PC-9 (cell line): ENCODE data around the gene ACSS3.

Experiments
- CTCF ChIP-seq: fragments of 200-600 bp; sonication (generic); conservative IDR thresholded peaks from 2 replicates; pipeline ENCODE4 v1.6.1; 2017; ENCODE audit warnings: mixed run types, antibody characterized with exemption, mild to moderate bottlenecking, moderate library complexity
- EZH2 ChIP-seq: fragments of 200-600 bp; sonication (generic); IDR thresholded peaks from 2 replicates; pipeline ENCODE4 v1.8.0; 2017; ENCODE audit warnings: antibody characterized with exemption, low read depth

- TF ChIP-seq CTCF, result no peak
- TF ChIP-seq EZH2, result no peak
Measured at GRCh38 chr12:81261508-81262207, 183.8 kb downstream of the ACSS3 start.
